GM18520 (cell line): ENCODE data around the gene FCHO2.
"Not testable (repeated sequence)": the region's sequence is repeated elsewhere in the genome, so short reads cannot be mapped to it uniquely, and the experiment has no call there.

ENCODE experiments used
- ATAC-seq: cut with Tn5 transposase; IDR thresholded peaks from one replicate; pipeline ENCODE4 v1.9.1; 2021; ENCODE audit not compliant: unreplicated experiment

FCHO2 gene, protein sequence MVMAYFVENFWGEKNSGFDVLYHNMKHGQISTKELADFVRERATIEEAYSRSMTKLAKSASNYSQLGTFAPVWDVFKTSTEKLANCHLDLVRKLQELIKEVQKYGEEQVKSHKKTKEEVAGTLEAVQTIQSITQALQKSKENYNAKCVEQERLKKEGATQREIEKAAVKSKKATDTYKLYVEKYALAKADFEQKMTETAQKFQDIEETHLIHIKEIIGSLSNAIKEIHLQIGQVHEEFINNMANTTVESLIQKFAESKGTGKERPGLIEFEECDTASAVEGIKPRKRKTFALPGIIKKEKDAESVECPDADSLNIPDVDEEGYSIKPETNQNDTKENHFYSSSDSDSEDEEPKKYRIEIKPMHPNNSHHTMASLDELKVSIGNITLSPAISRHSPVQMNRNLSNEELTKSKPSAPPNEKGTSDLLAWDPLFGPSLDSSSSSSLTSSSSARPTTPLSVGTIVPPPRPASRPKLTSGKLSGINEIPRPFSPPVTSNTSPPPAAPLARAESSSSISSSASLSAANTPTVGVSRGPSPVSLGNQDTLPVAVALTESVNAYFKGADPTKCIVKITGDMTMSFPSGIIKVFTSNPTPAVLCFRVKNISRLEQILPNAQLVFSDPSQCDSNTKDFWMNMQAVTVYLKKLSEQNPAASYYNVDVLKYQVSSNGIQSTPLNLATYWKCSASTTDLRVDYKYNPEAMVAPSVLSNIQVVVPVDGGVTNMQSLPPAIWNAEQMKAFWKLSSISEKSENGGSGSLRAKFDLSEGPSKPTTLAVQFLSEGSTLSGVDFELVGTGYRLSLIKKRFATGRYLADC

DNA sequence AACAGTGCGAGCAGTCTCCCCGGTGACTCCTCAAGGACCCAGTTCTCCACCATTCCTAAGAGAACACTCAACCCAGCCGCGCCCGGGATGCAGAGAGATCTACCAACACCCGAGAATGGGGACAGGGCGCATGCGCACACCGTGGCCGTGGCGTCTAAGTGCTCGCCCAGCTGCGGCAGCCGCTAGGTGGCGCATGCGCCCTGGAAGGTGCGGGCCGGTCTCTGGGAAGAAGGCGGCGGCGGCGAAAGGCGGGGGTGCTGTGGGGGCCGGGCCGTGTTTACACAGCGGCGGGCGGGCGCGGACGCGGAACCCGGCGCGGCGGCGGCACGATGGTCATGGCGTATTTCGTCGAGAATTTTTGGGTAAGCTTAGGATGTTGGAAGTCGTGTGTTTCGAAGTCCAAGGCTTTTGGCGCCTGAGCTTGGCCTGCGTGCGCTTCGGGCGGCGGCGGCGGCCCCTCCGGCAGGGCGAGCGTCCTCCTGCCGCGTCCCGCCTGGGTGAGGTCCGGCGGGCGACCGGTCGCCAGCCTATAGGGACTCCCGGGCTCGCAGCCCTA, at the start of gene FCHO2:
FCHO2 (plus strand) TSS at position 274 of the 556 bp plus-strand sequence; CDS start at position 330, 56 bp downstream.
- ATAC-seq, result peak; percentile 76

DNA sequence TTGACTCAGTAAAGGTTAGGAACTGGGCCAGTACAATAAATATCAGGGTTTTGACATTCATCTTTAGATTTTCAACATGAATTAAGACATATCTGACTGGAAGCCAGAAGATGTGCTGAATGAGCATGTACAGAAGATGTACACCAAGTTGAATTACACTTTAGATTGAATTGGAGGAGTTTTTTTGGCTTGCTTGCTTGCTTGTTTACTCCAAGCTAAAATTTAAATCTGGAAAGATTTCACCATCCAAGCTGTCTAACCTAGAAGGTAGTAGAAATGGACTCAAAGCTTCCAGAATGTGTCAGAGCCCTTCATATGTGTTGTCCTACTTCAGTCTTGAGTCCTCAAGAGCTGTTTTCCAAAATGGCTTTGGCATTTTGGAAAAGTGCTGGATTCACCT, 49.0 kb upstream of the FCHO2 start:
- no peak for ATAC-seq

DNA sequence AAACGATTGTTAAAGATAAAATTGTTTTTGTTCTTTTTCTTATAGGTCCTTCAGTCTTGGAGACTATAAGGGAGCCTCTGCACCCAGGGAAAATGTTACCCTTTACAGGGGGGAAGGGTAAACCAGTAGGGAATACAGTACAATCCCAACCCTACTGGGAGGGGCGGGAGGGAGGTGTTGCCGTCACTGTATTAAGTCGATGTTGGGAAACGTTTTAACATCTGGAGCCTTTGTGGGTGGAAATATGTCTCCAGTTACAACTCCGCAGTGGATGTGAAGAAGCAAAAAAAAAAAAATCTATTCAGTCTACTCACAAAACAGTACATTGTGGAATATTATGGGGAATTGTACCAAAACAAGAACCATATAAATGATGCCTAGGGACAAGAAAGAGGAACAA, 47.2 kb upstream of the FCHO2 start:
- no peak for ATAC-seq

DNA sequence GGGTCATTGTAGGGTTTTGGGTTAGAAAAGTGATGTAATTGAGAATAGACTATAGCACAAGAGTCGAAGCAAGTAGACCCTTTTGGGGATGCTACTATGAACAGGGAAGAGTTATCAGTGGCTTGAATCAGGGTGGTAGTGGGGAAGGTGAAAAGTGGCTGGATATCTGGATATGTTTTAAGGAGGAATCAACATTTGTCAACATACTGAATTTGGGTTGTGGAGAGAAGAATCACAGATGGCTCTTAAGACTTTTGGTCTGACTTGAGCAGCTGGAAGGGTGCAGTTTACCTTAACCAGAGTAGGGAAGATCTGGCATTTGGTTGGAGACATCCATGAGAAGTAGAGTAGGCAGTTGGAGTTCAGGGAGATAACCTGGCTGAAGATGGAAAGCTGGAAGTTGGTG, 38.5 kb upstream of the FCHO2 start:
- no peak for ATAC-seq

DNA sequence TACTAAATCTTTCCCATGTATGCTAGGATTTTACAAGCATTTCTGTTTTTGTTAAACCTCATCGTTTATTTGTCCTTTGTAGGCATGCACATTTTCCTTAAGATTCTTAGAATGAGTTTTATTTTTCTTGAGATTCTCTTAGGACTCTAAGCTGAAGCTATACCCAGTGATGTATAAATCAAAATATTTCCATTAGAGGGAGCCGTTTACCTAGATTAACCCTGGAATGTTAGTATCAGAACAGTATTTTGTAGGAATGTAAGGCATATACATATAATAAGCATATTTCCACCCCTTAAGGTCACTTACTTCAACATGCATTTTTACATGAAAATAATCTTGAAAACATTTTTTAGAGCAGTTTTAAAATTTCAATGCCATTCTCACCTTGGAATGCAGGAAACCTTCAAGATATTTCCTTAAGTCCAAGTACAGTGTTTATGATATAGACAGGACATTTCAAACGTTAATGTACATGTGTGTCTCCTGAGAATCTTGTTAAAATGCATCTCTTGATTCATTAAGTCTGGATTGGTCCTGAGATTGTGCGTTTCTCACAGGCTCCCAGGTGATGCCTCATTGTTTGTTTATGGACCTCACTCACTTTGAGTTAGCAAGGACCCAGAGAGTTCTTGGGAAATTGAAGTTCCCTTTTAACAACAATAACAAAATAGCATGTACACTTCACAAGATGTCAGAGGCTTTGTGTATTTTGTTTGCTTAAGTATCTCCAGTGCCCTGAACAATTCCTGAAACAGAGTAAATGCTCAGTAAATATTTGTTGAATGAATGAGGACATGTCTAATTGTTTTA, 34.9 kb upstream of the FCHO2 start:
- ATAC-seq, result no peak

DNA sequence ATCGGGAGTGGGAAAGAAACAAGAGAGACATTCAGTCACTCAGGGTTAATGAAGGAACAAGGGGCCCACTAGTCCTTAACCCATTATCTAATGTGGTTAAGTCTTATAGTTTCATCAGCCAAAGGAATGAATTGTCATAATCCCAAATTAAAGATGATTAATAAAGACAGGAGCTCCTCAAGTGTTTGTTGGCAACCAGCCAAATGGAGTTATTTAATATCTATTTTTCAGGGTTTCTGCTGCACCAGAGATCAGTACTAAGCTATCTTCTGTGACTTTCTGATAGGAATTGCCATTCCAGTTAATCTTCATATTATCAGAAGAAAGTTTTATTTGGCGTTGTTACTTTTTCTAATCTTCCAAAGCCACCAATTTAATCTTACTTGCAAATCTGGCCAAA, 34.0 kb upstream of the FCHO2 start:
- no peak for ATAC-seq

DNA sequence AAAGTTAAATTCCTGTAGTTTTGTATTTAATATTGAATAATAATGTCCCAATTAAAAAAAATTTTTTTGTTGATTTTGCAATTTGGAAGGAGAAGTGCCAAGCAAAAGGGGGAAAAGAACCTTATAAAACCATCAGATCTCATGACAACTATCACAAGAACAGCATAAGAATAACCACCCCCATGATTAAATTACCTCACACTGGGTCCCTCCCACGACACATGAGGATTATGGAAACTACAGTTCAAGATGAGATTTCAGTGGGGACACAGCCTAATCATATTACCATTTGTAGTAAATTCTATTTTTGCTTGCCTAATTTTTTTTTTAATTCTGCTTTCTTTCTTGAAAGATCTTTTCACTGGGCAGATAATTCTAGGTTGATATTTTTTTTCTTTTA, 33.4 kb upstream of the FCHO2 start:
- no peak for ATAC-seq

DNA sequence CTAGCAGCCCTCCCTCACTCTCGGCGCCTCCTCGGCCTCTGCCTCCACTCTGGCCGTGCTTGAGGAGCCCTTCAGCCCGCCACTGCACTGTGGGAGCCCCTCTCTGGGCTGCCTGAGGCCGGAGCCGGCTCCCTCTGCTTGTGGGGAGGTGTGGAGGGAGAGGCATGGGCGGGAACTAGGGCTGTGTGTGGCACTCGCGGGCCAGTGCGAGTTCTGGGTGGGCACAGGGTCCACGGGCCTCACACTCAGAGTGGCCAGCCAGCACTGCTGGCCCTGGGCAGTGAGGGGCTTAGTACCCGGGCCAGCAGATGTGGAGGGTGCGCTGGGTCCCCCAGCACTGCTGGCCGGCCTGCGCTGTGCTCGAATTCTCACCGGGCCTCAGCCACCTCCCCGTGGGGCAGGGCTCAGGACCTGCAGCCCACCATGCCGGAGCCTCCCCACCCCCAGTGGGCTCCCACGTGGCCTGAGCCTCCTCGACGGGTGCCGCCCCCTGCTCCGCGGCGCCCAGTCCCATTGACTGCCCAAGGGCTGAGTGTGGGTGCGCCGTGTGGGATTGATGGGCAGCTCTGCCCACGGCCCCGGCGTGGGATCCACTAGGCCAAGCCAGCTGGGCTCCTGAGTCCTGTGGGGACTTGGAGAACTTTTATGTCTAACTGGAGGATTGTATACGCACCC, 30.4 kb upstream of the FCHO2 start:
- no peak for ATAC-seq

DNA sequence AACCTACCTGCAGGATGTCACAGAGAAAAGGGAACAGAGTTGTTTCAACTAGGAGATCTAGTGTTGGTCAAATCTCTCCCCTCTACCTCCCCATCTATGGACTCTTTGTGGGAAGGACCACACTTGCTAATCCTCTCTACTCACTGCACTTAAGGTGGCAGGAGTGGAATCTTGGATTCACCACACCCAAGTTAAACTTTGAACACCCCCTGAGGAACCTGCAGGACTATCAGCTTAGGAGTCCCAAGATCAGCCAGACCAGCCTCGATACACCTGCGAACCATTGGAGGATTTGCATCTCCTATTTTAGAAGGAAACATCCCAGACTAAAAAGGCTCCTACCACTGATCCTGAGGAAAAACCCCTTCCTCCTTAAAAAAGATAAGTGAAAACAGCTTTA, 23.2 kb upstream of the FCHO2 start:
- not testable (repeated sequence) for ATAC-seq

DNA sequence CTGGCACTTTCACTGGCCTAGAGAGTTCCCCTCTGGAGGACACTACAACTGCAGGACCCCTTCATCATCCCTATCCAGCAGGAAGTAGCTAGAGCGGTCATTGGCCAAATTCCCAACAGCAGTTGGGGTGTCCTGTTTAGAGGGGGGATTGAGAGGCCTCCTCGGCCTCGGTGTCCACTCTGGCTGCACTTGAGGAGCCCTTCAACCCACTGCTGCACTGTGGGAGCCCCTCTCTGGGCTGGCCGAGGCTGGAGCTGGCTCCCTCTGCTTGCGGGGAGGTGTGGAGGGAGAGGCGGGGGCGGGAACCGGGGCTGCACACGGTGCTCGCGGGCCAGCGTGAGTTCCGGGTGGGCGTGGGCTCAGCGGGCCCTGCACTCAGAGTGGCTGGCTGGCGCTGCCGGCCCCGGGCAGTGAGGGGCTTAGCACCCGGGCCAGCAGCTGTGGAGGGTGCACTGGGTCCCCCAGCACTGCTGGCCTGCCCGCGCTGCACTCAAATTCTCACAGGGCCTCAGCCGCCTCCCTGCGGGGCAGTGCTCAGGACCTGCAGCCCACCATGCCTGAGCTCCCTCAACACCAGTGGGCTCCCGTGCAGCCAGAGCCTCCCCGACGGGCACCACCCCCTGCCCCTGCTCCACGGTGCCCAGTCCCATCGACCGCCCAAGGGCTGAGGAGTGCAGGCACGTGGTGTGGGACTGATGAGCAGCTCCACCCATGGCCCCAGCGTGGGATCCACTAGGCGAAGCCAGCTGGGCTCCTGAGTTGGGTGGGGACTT, 20.7 kb upstream of the FCHO2 start:
- not testable (repeated sequence) for ATAC-seq

DNA sequence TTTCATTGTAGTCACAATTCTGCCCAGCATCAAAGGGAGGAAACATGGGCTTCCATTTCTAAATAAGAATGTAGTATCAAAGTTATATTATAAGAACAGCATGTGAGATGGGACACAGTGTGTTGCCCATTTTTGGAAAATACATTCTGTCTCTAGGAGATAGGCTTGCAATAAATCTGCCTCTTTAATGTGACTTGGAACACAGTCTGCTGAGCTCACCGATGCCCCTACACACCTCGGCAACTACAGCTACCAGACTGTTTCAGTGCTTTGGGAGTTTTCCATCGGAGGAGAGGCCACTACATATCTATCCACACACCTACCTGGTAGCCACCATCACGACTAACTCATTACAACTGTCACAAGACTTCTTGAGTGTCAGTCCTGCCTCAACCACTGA, 18.9 kb upstream of the FCHO2 start:
- no peak for ATAC-seq

DNA sequence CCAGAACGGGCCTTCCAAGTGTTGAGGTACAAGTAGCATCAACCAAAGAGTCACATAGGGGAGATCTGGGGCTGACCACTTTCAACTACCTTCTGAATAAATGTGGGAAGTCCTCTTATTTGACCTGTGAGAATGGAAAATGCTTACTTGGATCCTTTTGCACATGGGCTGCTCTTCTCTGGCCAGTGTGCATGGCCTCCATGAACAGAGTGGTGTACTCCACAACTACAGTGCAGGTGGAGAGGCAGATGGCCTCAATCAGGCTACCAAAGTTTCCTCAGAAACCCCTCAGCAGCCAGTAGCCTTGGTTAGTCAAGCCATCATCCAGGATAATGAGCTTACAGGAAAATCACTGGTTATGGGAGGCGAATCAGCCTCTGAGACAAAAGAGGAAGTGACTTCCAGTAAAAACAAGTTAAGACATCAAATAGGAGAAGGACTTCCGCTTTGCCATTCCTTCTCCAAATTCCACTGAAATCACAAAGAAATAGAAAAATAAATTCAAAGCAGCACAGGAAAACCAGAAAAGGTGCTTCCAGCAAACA, 18.3 kb upstream of the FCHO2 start:
- ATAC-seq, result no peak

DNA sequence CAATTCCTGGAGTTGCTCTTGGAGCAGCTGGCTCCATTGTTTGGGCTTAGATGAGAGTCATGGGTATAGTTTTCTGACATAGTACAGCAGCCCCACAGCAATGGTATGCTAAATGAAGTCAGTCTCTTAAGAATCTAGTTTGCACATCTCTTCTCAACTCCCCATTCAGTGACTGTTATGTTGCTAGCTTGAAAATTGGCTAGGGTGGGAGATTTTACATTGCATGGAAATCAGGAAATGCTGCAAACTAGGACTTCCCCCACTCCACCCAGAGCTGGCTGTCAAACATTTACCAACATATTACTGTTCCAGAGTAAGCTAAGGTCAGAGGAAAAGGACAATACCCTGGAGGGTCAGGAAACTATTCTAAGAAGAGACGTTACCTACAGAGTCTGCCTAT, 17.6 kb upstream of the FCHO2 start:
- ATAC-seq, result no peak

DNA sequence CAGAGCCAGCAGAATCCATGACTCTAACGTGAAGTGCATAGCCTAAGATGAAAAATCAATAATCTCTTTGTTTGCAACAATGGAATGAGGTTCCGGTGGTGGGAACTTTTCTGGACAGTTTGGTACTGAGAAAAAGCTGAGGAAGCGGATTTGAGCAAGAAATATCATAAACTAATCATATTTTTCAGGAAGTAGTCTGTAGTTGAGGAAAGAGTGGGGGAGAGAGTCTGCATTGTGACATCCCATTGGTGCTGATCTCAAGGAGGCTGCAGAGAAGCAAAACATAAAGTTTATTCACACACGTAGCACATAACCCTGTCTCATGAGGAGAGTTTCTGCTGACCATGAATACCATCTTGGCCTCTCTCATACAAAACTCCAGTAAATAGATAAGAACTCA, 15.8 kb upstream of the FCHO2 start:
- ATAC-seq, result no peak

DNA sequence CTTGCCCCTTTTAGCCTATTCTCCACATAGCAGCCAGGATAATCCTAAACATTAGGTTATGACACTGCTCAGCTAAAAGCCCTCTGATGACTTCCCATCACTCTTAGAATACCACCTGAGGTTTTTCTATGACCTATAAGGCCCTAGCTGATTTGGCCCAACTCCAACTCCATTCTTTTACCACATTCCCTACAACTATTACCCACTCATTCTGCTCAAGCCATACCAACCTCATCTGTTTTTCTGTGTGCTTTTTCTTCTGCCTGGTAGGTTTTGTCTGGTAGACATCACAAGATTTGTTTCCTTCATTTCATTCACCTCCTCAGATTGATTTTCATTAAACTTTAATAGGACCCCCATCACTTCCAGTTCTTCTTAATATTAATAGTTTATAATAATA, 12.5 kb upstream of the FCHO2 start:
- no peak for ATAC-seq

DNA sequence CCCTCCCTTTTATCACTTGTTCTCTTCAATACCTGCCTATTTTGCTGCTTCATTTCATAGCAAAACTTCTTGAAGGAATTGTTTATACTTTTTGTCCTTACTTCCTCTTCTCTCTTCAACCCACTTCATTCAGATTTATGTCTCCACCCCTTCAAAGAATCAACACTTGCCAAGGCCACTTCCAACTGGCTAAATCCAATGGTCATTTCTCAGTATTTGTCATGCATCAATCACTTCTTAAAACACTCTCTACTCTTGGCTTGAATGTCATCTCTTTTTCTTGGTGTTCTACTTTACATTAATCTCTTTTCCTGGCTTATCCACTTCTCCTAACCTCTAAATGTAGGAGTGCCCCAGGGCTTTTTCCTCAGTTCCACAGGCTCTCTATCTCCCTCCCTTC, 8.3 kb upstream of the FCHO2 start:
- ATAC-seq, result no peak

DNA sequence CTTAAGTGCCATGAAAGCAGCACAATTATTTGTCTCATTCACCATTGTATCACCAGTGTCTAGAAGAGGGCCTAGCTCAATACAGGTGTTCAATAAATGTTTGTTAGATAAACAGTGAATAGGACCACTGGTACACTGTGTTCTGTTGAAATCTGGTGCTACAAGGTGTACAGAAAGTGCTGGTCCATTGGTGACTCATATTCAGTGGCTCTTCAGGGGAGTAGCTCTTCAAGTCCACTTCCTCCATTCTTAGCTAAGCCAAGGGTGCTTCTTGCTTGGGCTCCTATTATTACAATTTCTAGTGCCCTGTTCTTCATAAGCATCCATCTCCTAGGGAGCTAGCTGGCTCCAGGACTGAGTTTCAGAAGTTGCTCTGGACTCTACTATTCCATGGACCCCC, 6.4 kb upstream of the FCHO2 start:
- ATAC-seq, result no peak

DNA sequence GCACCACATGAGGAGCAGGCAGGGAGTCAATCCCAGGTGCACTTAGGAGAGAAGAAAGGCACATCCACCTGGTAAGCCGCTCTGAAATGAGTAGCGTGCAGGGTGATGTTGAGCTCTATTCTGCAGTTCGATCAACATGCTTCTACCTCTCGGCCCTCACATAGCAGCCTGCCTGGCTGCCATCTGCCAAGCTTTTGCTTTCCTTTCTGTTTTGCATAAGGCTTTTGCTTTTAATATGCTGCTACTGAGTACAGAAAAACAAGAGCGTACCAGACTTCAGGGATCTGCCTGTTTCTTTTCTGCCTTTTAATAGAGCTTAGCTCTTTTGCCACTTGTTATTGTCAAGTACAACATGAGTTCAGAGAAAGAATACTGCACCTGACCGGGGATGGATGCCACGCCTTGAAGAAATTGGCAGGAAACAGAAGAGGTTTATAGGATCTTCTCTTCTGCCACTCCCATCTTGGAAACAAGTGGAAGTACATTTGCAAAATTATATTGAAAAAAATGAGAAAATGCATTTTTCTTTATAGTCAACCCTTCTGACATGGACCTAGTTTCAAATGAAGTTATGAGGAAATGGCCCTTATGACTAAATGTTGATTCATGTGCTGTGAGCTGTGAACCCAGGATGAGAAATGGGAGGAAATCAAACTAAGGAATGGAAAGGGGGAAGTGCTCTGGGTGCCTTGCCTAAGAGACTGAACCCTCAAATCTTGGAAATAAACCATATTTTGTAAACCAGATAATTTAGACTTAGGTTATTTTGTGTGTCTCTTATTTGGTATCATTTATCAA, 4.0 kb upstream of the FCHO2 start:
- ATAC-seq, result no peak

DNA sequence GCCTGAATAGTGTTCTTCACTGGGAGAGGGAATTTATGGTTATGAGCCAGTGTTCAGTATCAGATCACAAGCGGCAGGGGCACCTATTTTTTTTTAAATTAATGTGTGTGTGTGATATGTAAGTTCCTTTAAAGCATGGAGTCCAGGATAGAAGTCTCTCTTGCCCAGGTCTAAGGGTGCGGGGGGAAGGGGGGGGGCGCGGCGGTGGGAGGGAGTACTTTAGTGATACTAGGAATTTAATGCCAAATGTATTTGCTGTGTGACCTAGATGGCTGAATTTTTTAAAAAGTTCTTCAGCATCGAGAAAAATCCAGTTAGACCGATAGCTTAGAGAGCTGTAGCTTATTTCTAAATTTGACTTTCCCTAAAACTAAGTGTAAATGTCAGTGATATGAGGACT, 1.5 kb upstream of the FCHO2 start:
- ATAC-seq, result no peak
